T-cell (primary cell): ENCODE measurements around the gene PRR20A. TPM values are rescaled to one million over a fixed set of nuclear protein-coding genes. Genes with fewer than 3 reads are reported as not detected.
"Not testable (repeated sequence)": the region's sequence is repeated elsewhere in the genome, so short reads cannot be mapped to it uniquely, and the experiment has no call there.

Source experiments
- ATAC-seq, 4 experiments: fragments of 200-7000 bp in 3 of 4; fragments of 150-1000 bp in 1 of 4; cut with Tn5 transposase; replicated peaks in 1 of 4; 1 replicate in 3 of 4; 2 replicates in 1 of 4; pipeline ENCODE4 v1.10.0; 2021; ENCODE audit warnings: moderate library complexity in 3 of 4, mild to moderate bottlenecking in 2 of 4, moderate number of reproducible peaks in 1 of 4
- CTCF ChIA-PET, 2 donors: fragments of 300-600 bp; sonication (Branson Sonifier 250); formaldehyde crosslinking; loops; one replicate each; lab custom pipeline; 2022; ENCODE audit warnings: antibody characterized with exemption in 2 of 2; lab: Charles Lee
- POLR2A ChIA-PET, 2 donors: fragments of 300-600 bp; sonication (Branson Sonifier 250); formaldehyde crosslinking; loops; one replicate each; lab custom pipeline; 2022; ENCODE audit warnings: antibody characterized with exemption in 2 of 2; lab: Charles Lee
- DNase-seq, 35 experiments: peaks; one replicate each; pipeline versions ENCODE4 v3.0.0 to v3.0.0-alpha.2; 2013 to 2023
- H3K27ac ChIP-seq: one replicate; pipeline ENCODE4 v1.5.1; 2013; ENCODE audit warnings: low read length
- H3K27me3 ChIP-seq, 2 experiments: replicated peaks in 1 of 2; 1 replicate in 1 of 2; 2 replicates in 1 of 2; pipeline versions ENCODE4 v1.6.1 to v1.7.0; 2013; ENCODE audit warnings: low read length in 1 of 2, mixed read lengths in 1 of 2; ENCODE audit not compliant: control insufficient read depth in 2 of 2, insufficient read depth in 2 of 2; ENCODE audit errors: extremely low read depth in 1 of 2
- H3K36me3 ChIP-seq, 2 donors: 1 replicate in 1 of 2; 2 replicates in 1 of 2; pipeline versions ENCODE4 v1.6.1 to v1.7.0; 2013; ENCODE audit warnings: low read length in 1 of 2; ENCODE audit not compliant: control insufficient read depth in 2 of 2, insufficient read depth in 1 of 2; ENCODE audit errors: extremely low read depth in 1 of 2
- H3K4me1 ChIP-seq, 2 experiments: 1 replicate in 1 of 2; 2 replicates in 1 of 2; pipeline versions ENCODE4 v1.6.1 to v1.7.0; 2013; ENCODE audit warnings: low read length in 2 of 2, mixed read lengths in 1 of 2; ENCODE audit not compliant: insufficient read depth in 2 of 2, control insufficient read depth in 1 of 2; ENCODE audit errors: extremely low read depth in 1 of 2
- H3K4me3 ChIP-seq, 2 donors: 1 replicate in 1 of 2; 2 replicates in 1 of 2; pipeline versions ENCODE4 v1.5.1 to v1.7.0; 2013; ENCODE audit warnings: mild to moderate bottlenecking in 2 of 2, low read length in 1 of 2, moderate library complexity in 1 of 2; ENCODE audit not compliant: control insufficient read depth in 1 of 2; ENCODE audit errors: extremely low read depth in 1 of 2
- H3K9me3 ChIP-seq: 2 replicates; pipeline ENCODE4 v1.7.0; 2013
- H3K27ac Mint-ChIP-seq, 2 donors: one replicate each; pipeline ENCODE4 v1.8.0; 2020 to 2021; ENCODE audit warnings: mild to moderate bottlenecking in 2 of 2, mixed read lengths in 2 of 2
- H3K27me3 Mint-ChIP-seq, 2 donors: one replicate each; pipeline ENCODE4 v1.8.0; 2021 to 2022; ENCODE audit warnings: mixed read lengths in 2 of 2
- H3K36me3 Mint-ChIP-seq: one replicate; pipeline ENCODE4 v1.8.0; 2021; ENCODE audit warnings: mixed read lengths
- H3K4me1 Mint-ChIP-seq, 3 donors: one replicate each; pipeline ENCODE4 v1.8.0; 2020 to 2022; ENCODE audit warnings: mixed read lengths in 3 of 3, mild to moderate bottlenecking in 1 of 3
- H3K4me3 Mint-ChIP-seq, 3 donors: one replicate each; pipeline ENCODE4 v1.8.0; 2020 to 2022; ENCODE audit warnings: mild to moderate bottlenecking in 3 of 3, mixed read lengths in 3 of 3, moderate library complexity in 3 of 3
- H3K9me3 Mint-ChIP-seq, 3 donors: one replicate each; pipeline ENCODE4 v1.8.0; 2020 to 2022; ENCODE audit warnings: mixed read lengths in 3 of 3
- WGBS: methylation state at CpG from one replicate; pipeline ENCODE4 v1.1.5; 2013; ENCODE audit warnings: missing lambda C conversion rate; ENCODE audit not compliant: insufficient coverage; 5-methylcytosine and 5-hydroxymethylcytosine counted together
- total RNA-seq, 35 experiments: library from RNA in 6 of 35; stranded (reverse) in 6 of 35; fragments of 120-200 nt in 1 of 35; gene quantifications; one replicate each; pipeline versions ENCODE4 v1.2.1 to v1.2.4 and lab custom pipeline; 2013 to 2026

Gene PRR20A
- total RNA-seq (not detected), total RNA-seq (lab: John Stamatoyannopoulos, UW) (0 reads per million in 29 experiments)
- not detected for total RNA-seq (2013)

DNA sequence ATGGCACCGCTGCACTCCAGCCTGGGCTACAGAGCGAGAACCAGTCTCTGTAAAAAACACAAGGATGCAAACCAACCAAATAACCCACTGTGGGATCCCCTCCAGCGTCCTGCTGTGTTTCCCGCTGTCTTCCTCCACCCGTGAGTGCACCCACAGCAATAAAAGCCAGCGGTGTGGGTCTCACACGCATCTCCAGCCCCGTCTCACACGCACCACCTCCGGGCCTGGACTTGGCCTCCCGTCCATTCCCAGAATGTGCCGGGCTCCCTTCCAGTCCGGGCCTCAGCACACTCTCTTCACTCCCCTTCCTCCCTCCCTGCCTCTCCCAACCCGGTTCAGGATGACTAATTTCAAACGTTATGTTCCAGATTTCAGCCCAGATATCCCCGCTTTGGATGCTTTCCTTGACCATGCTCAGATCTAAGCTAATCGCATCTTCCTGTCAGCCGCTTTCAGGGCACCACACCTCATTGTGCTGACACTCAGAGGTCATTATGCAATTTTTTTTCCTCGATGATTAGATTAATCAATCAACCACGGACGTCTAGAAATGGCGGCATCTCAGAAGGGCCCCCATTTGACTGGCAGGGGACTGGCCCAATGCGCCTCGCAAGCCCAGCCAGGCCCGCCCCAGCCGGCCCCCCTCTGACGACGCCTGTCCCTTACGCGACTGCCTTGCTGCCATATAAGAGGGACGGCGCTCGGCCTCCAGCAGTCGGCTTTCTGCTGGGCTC is at the start of gene PRR20A:
Gene PRR20A, plus strand, starts transcription at position 684 of the 734 bp plus-strand sequence. CDS start 387 bp downstream, outside the sequence.
- DNase-seq, H3K36me3 ChIP-seq, ATAC-seq, H3K4me1 Mint-ChIP-seq, H3K27ac ChIP-seq, H3K4me1 ChIP-seq, H3K27me3 ChIP-seq, H3K9me3 Mint-ChIP-seq, CTCF ChIA-PET, H3K4me3 Mint-ChIP-seq, H3K4me3 ChIP-seq, H3K36me3 Mint-ChIP-seq, H3K27ac Mint-ChIP-seq, H3K27me3 Mint-ChIP-seq, H3K9me3 ChIP-seq, POLR2A ChIA-PET: not testable (repeated sequence)
- WGBS: 96% methylated on average over 7 of the region's 34 CpGs

- peaks cover 5% of the 10 kb centered on the region for H3K9me3 ChIP-seq
- POLR2A ChIA-PET: no interaction called here
- H3K27ac Mint-ChIP-seq: no peak overlapping the region
- ATAC-seq: no peak
- no peak overlapping the region for H3K4me3 ChIP-seq
- no peaks in the 10 kb centered on the region for H3K4me1 Mint-ChIP-seq
- H3K36me3 Mint-ChIP-seq: no peaks in the 10 kb centered on the region
- no peak overlapping the region for H3K4me3 Mint-ChIP-seq
- no CpG with 5 or more reads among the region's 4 CpGs for WGBS
- H3K27me3 Mint-ChIP-seq: no peaks in the 10 kb centered on the region
- CTCF ChIA-PET: no interaction called here
- no peak overlapping the region for H3K27ac ChIP-seq
- no peaks in the 10 kb centered on the region for H3K36me3 ChIP-seq
- no peak for DNase-seq
- no peaks in the 10 kb centered on the region for H3K4me1 ChIP-seq
- H3K9me3 Mint-ChIP-seq: peaks cover 10 to 38% (median 16%) of the 10 kb centered on the region in 3 donors
- no peaks in the 10 kb centered on the region for H3K27me3 ChIP-seq
Observed at GRCh38 chr13:57114945-57115344, 25.8 kb upstream of the PRR20A start.

- CTCF ChIA-PET: no interaction called here
Observed at GRCh38 chr13:57123681-57124080, 17.0 kb upstream of the PRR20A start.

DNA sequence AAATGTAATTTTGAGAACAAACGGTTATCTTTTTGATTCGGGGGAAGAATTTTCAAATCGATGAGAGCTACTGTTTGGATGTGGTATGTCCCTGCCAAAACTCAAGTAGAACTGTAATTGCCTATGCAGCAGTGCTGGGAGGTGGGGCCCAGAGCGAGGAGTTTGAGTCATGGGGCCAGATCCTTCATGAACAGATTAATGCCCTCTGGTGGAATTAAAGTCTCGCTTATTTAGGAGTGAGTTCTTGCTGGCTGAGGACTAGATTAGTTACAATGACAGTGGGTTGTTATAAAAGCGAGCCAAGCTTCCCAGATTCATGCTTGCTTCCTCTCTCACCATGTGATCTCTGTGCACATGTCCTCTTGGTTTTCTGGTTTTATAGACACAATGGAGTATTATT is 11.8 kb upstream of the PRR20A start:
- H3K36me3 ChIP-seq: no peaks in the 10 kb centered on the region
- ATAC-seq: no peak
- Mint-ChIP-seq H3K9me3 (peaks cover 2 to 8% (median 3%) of the 10 kb centered on the region in 3 donors), H3K36me3 (no peaks in the 10 kb centered on the region), H3K4me1 (no peaks in the 10 kb centered on the region), H3K27me3 (no peaks in the 10 kb centered on the region), H3K4me3 (no peak overlapping the region), H3K27ac (no peak overlapping the region)
- H3K4me1 ChIP-seq: no peaks in the 10 kb centered on the region
- H3K9me3 ChIP-seq: peaks cover 3% of the 10 kb centered on the region
- no peak overlapping the region for H3K4me3 ChIP-seq
- DNase-seq: no peak
- ChIA-PET POLR2A (interaction anchor here in 1 of 2 donors (0.6 kb wide), 1 partner anchor 452 kb away, joined by 3 read pairs; no protein-coding TSS in a partner anchor), CTCF (no interaction called here)
- no peak overlapping the region for H3K27ac ChIP-seq
- WGBS: 82% methylated on average over 5 of the region's 6 CpGs
- H3K27me3 ChIP-seq: no peaks in the 10 kb centered on the region

More at GRCh38 chr13:57123681-57124080, 17.0 kb upstream of the PRR20A start:
- no peaks in the 10 kb centered on the region for H3K9me3 ChIP-seq
- Mint-ChIP-seq H3K4me1 (no peaks in the 10 kb centered on the region), H3K4me3 (no peak overlapping the region), H3K36me3 (no peaks in the 10 kb centered on the region), H3K9me3 (peaks cover 3 to 13% (median 5%) of the 10 kb centered on the region in 3 donors), H3K27ac (no peak overlapping the region), H3K27me3 (no peaks in the 10 kb centered on the region)
- ATAC-seq (no peak), DNase-seq (no peak)
- POLR2A ChIA-PET: no interaction called here
- no peaks in the 10 kb centered on the region for H3K4me1 ChIP-seq
- no peak overlapping the region for H3K27ac ChIP-seq
- no peaks in the 10 kb centered on the region for H3K27me3 ChIP-seq
- no peaks in the 10 kb centered on the region for H3K36me3 ChIP-seq
- H3K4me3 ChIP-seq: no peak overlapping the region
- WGBS: no CpG with 5 or more reads among the region's 1 CpG

DNA sequence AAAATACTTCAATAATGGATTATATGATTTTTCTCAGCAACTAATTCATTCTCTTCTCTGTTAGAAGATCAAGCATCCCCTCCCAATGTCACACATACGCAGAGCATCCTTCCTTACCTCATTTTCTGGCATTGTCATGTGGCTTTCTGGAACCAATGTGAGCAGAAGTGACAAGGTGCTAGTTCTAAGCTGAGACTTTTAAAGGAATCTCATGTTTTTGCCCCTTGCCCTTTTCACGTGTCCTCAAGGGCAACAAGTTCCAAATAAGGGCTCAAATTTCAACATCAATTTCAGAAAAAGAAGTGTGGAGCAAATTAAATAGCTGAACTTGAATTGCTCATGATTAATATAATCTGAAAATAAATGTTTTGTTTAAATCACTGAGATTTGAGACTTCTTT is 4.6 kb upstream of the PRR20A start:
- Histone ChIP-seq H3K9me3 (peaks cover 4% of the 10 kb centered on the region), H3K27ac (no peak overlapping the region), H3K36me3 (no peaks in the 10 kb centered on the region), H3K4me1 (no peaks in the 10 kb centered on the region), H3K4me3 (no peak overlapping the region), H3K27me3 (no peaks in the 10 kb centered on the region)
- ChIA-PET CTCF (no interaction called here), POLR2A (no interaction called here)
- H3K9me3 Mint-ChIP-seq: peaks cover 0 to 8% (median 7%) of the 10 kb centered on the region in 3 donors
- no CpG with 5 or more reads among the region's 2 CpGs for WGBS
- no peak overlapping the region for H3K4me3 Mint-ChIP-seq
- DNase-seq (no peak), ATAC-seq (no peak)
- H3K27me3 Mint-ChIP-seq: no peaks in the 10 kb centered on the region
- H3K4me1 Mint-ChIP-seq: no peaks in the 10 kb centered on the region
- no peak overlapping the region for H3K27ac Mint-ChIP-seq
- no peaks in the 10 kb centered on the region for H3K36me3 Mint-ChIP-seq

- Mint-ChIP-seq H3K4me1 (no peaks in the 10 kb centered on the region), H3K36me3 (no peaks in the 10 kb centered on the region), H3K27me3 (no peaks in the 10 kb centered on the region), H3K27ac (no peak overlapping the region), H3K4me3 (no peak overlapping the region), H3K9me3 (peaks cover 0 to 7% (median 4%) of the 10 kb centered on the region in 3 donors)
- POLR2A ChIA-PET: no interaction called here
- no peaks in the 10 kb centered on the region for H3K4me1 ChIP-seq
- WGBS: no CpG with 5 or more reads among the region's 4 CpGs
- no peak overlapping the region for H3K4me3 ChIP-seq
- no peaks in the 10 kb centered on the region for H3K36me3 ChIP-seq
- CTCF ChIA-PET: no interaction called here
- no peaks in the 10 kb centered on the region for H3K27me3 ChIP-seq
- peaks cover 2% of the 10 kb centered on the region for H3K9me3 ChIP-seq
- DNase-seq: no peak
- ATAC-seq: no peak
- H3K27ac ChIP-seq: no peak overlapping the region
Observed at GRCh38 chr13:57137585-57137984, 3.1 kb upstream of the PRR20A start.
